ENCODE data around the gene PRKAB1. TPM values are rescaled to one million over a fixed set of nuclear protein-coding genes. Genes with fewer than 3 reads are reported as not detected.

PRKAB1 gene
- total RNA-seq, 1 donor from 2014 or later = 34.4 TPM

GRCh38 chr12:119689935-119690500 is 22.1 kb downstream of the PRKAB1 start:
- Mint-ChIP-seq H3K27ac (ENCODE audit: unreplicated experiment) (no peak overlapping the region), H3K4me1 (no peaks in the 10 kb centered on the region), H3K4me3 (no peak overlapping the region), H3K9me3 (no peaks in the 10 kb centered on the region), H3K27me3 (ENCODE audit: low read depth) (no peaks in the 10 kb centered on the region), H3K36me3 (ENCODE audit: low read depth) (peaks cover 18% of the 10 kb centered on the region)
- TF ChIP-seq CTCF (conservative IDR thresholded peaks at IDR 0.05) = no peak
- no peak for DNase-seq (ENCODE audit: low read depth, low spot score)

DNA sequence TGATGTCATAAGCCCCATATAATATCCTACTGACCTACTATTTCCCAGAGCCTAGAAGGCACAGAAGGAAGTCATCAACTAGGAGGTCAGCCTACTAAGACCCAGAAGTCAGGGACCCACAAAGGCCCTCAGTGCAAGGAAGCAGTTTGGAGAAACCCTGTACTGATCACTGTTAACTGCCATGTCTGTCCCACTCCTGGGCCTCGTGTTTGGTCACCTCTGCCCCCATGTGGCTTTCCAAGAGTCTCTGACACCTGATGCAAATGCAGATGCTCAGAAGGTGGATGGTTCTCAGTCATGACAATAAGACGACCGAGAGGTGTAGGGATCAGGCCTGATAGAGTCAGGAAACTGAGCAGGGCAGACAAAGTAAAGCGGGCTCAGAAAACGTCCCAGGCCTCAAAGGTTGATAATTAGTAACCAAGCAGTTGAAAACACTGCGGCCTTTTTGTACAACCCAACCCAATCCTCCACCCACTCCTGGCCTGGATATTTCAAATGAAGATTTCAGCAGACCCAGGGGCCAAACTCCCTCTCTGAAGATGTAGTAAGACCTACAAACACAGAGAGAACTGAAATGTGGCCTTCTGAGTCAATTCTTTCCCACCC is 23.4 kb downstream of the PRKAB1 start:
- H3K36me3 Mint-ChIP-seq (ENCODE audit: low read depth) = peaks cover 10% of the 10 kb centered on the region
- no peak for DNase-seq (ENCODE audit: low read depth, low spot score)
- H3K4me3 Mint-ChIP-seq = no peak overlapping the region
- no peaks in the 10 kb centered on the region for H3K4me1 Mint-ChIP-seq
- TF ChIP-seq CTCF (conservative IDR thresholded peaks at IDR 0.05) = no peak
- H3K27me3 Mint-ChIP-seq (ENCODE audit: low read depth) = no peaks in the 10 kb centered on the region
- no peaks in the 10 kb centered on the region for H3K9me3 Mint-ChIP-seq
- H3K27ac Mint-ChIP-seq (ENCODE audit: unreplicated experiment) = no peak overlapping the region

GRCh38 chr12:119692410-119692809 is 24.5 kb downstream of the PRKAB1 start:
- H3K4me1 Mint-ChIP-seq = no peaks in the 10 kb centered on the region

DNA sequence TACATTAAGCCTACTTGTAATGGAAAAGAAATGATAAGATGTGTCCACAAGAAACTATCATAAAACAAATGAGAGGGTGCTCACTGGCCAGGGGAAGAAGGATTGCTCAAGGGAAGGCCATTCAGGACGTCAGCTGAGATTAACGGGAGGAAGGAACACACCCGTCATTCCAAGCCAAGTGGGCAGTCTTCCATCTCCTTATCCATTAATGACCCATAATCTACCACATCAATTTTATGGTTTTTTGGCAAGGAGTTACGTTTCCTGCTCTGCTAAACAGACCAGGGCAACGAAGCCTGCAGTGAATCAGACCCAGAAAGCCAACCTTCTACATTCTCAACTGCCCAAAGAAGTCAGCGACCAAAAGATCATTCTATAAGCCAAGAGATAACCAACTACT is 25.1 kb downstream of the PRKAB1 start:
- Mint-ChIP-seq H3K4me3 (no peak overlapping the region), H3K36me3 (ENCODE audit: low read depth) (peaks cover 14% of the 10 kb centered on the region), H3K9me3 (no peaks in the 10 kb centered on the region), H3K27me3 (ENCODE audit: low read depth) (no peaks in the 10 kb centered on the region), H3K4me1 (no peaks in the 10 kb centered on the region), H3K27ac (ENCODE audit: unreplicated experiment) (peak overlapping the region; percentile 63)
- DNase-seq (ENCODE audit: low read depth, low spot score) = no peak
- no peak for TF ChIP-seq CTCF (conservative IDR thresholded peaks at IDR 0.05)

More at GRCh38 chr12:119692410-119692809, 24.5 kb downstream of the PRKAB1 start:
- Mint-ChIP-seq H3K27me3 (ENCODE audit: low read depth) (no peaks in the 10 kb centered on the region), H3K9me3 (no peaks in the 10 kb centered on the region), H3K27ac (ENCODE audit: unreplicated experiment) (no peak overlapping the region), H3K36me3 (ENCODE audit: low read depth) (peaks cover 13% of the 10 kb centered on the region), H3K4me3 (no peak overlapping the region)
- TF ChIP-seq CTCF (conservative IDR thresholded peaks at IDR 0.05) = no peak
- DNase-seq (ENCODE audit: low read depth, low spot score) = no peak

- DNase-seq (ENCODE audit: low read depth, low spot score) = no peak
- TF ChIP-seq CTCF (conservative IDR thresholded peaks at IDR 0.05) = no peak
- no peaks in the 10 kb centered on the region for H3K27me3 Mint-ChIP-seq (ENCODE audit: low read depth)
- no peak overlapping the region for H3K4me3 Mint-ChIP-seq
- H3K9me3 Mint-ChIP-seq = no peaks in the 10 kb centered on the region
- H3K36me3 Mint-ChIP-seq (ENCODE audit: low read depth) = peaks cover 14% of the 10 kb centered on the region
- H3K4me1 Mint-ChIP-seq = no peaks in the 10 kb centered on the region
- no peak overlapping the region for H3K27ac Mint-ChIP-seq (ENCODE audit: unreplicated experiment)
These were observed 25.6 kb downstream of the PRKAB1 start for GRCh38 chr12:119693511-119693910.
